Measurements from ENCODE around the gene BRCC3.

Gene BRCC3

DNA sequence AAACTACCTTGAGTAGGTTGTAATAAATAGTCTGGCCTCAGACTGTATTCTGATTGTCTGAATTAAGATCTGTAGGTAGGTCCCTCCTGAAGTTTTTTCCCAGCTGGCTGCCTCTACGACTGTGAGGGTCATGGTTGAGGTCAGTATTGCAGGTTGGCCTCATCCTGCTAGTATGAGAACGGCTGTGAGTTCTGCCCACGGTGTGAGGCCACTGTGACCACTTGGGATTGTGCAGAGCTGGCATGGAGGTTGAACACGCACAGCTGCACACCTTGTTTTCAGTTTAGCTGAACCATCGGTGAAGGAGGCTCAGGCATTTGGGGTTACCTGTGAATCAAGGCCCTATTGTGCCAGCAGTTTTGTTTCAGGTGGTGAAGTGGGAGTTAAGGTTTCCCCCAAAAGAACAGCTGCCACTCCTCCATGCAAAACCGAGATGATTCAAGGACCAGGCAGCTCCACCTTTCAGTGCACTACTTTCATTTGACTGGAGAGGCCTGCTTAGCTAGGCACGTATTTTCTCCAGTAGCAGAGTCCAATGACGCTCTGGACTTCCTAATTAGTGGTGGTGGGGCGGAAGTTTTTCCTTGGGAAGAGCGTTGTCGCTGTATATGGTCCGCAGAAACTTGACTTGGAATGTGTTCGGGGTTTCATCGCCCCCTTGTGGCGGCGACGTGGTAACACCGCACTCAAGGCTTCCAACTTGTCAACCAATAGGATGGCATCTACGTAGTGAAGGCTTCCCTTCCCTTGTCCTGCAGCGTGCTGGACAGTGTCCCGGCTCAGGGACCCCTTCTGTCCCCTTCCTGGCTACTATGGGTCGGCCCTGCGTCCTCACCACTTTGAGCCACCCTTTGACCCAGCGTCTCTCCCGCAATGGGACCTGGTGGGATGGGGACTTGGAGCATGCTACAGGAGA, 14.2 kb upstream of the BRCC3 start:
- peak; percentile 18 for DNase-seq (ENCODE audit: low read depth)

DNA sequence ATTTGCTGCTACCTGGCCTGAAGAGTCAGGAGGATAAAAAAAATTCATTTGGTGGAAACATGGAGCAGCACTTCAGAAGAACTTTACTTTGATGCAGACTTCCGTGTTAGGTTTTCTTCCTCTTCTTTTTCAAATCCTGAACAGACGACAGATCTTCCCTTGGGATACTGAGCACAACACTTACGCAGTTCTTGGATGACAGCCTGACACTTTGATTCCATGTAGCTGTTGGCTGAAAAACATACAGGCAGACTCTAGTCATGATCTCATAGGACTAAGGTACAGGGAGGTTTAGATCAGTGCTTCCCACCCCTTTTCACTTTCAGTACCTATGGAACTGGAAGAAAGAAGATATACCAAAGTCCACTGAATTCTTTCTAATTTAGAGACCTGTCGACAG, 9.5 kb upstream of the BRCC3 start:
- DNase-seq (ENCODE audit: low read depth) = no peak

DNA sequence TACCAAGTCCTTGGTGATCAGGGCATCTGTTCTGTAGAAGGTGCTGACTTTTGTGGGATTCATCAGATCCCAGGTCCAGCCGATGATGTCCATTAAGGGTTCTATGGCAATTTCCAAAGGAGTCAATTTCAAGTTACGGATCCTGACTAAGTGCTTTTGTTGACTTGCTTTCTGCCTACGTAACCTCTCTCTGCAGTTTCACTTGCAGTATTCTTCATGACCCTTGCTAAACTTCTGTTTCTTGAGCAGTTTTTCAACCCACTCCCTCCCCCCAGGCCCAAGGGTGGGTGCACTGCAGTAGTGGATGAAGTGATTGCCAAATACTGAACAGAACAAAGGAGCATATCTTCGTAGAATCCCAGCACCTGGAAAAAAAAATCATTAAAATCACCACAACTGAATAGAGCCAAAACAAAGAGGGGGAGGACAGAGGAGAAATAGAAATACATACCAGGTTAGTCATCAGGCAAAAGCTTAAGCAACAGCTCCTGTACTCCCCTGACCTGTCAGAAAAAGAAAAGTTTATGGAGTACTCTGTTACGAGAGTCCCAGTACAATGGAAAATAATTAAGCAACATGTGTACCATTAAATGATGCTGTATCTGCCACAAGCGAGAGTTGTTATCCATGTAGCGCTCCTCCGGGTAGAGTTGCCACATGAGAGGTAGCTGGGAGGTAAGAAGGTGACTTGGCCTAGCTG, 6.1 kb upstream of the BRCC3 start:
- DNase-seq (ENCODE audit: low read depth) = no peak

DNA sequence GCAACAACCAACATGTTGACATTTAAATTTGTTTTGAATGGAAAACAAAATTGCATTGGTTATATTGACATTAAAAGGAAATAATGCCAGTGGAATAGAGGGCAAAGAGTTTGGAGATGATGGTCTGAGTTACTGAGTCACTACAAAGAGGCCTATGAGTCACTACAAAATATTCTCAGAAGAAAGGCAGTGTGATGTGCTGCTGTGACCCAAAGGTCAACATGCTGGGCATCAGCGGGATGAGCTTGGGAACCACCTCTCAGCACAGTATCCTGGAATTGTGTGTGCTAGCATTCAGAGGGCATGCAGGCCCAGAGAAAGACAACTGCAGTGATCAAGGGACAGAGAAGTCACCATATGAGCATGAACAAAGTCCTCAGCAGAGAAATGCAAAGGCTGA, 3.1 kb upstream of the BRCC3 start:
- DNase-seq (ENCODE audit: low read depth) = no peak

DNA sequence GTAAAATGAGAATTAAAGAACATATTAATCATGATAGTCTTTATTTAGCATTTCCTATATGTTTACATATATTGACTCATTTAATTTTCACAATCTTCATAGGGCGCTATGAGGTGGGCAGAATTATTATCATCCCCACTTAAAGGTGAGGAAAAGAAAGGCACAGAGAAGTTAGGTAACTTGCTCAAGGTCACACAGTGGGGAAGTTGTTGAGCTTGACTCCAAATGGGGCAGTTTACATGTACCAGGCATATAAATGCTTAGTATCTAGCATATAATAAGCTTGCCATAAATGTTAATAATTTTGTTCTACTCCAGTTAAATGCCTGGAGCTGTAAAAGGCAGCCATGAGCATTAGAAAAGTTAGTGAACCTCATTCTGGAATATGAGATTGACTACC, 1.9 kb upstream of the BRCC3 start:
- DNase-seq (ENCODE audit: low read depth) = no peak

DNA sequence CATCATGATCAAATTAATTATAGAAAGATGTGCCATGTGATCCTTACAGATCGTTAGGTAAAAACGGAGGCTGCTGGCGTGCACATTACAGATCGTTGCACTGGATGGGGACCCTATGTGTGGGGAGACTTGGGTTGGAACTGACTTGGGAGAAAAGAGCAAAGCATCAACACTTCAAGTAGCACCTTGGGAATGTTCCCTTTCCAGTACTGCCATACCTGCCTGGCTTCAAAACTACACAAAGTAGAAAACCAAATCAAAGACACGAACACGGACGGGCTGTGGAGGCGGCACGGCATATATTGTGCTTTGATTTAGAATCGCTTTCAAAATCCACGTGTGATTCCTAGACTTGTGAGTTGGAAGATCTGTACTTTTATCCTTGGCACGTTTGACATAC, 1.3 kb upstream of the BRCC3 start:
- no peak for DNase-seq (ENCODE audit: low read depth)

DNA sequence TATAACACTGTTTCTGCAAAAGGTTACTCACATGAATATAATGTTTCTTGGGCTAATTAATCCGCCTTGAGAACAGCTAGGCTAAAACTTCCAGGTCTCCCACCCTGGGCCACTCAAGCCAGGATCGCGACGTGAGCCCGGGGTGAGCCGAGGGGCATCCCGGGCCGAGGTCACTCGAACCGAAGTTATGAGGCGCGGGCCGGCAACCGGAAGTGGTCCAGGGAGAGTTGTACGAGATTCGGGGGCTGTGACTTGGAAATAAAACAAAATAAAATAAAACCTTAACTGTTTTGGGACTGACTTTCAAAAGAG, 689 bp upstream of the BRCC3 start:
- DNase-seq (ENCODE audit: low read depth) = no peak

DNA sequence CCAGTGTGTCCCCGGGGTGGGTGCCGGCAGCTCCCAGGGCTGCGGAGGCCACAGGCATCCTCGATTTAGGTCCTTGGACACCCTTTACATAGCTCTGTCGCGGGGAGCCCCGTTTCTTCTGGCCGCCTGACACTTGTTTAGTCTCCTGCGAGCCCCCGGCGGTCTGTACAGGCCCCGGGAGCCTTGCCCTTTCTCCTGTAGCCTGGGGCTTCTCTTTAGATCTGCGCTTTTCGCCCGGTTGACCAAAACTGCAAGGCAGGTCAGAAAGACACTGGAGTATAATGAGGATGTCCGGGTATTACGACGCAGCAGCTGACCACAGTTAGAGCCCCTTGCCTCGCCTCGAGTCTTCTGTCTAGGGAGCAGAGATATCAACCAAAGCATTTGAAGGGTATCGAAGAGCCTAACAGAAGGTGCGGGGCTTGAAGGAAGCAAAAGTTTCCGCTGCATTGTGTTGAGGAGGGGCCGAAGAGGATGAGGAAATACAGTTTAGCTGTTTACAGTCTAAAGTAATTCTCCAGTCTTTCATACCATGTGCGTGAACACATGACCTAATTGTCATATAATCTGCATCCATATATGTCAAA, 479 bp downstream of the BRCC3 start:
- DNase-seq (ENCODE audit: low read depth) = no peak

DNA sequence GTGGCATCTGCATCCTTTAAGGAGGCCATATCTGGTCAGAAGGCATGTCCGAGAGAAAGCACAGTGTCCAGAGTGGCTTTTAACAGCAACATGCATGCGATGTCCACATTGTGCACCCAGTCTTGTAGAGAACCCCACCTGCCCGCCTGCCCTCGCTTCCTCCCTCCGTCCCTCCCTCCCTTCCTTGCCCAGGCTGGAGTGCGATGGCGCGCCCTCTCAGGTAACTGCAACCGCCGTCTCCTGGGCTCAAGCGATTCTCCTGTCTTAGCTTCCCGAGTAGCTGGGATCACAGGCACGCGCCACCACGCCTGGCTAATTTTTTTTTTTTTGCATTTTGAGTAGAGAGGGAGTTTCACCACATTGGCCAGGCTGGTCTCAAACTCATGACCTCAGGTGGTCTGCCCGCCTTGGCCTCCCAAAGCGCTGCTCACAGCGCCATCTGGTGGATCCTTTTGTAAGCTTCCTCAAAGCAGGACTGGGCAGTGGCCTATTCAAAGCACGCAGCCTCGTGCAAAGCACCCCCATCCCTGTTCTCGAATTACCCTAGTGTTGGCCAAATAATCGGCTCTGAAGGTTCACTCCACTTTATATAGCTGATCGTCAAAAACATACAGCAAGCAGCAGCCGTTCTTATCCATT, 15.0 kb downstream of the BRCC3 start:
- DNase-seq (ENCODE audit: low read depth) = no peak

DNA sequence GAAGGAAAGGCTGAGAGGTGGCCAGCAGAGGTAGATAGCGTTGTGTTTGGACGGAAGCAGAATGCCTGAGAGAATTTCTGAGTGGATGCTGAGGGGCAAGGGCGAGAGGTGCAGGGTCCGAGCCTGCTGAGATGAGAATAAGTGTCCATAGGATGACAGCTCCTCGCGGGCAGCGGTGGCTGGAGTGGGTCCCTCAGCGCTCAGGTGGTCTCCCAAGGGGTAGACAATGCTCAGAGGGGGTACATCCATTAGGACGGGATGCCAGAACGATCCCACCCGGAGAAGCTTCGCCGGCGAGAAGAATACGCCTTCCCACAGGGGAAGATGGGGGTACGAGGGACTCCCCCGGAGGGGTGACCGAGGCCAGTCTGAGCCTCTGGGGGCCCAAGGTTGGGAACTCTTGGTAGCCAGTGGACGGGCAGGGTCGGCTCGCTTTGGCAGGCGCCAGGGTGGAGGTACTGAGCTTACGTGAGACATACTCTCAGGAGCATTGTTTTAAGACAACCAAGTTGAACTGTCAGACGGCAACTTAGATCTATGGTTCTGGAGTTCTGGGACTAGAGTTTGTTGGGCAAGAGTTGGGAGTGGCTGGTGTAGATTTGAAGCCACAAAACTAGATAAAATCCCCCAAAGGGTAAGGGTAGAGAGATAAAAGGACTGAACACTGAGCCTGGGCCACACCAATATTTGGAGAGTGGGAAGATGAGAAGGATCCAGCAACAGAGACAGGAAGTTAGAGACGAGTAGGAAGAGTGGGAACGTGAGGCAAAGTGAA, 15.8 kb downstream of the BRCC3 start:
- DNase-seq (ENCODE audit: low read depth) = no peak

DNA sequence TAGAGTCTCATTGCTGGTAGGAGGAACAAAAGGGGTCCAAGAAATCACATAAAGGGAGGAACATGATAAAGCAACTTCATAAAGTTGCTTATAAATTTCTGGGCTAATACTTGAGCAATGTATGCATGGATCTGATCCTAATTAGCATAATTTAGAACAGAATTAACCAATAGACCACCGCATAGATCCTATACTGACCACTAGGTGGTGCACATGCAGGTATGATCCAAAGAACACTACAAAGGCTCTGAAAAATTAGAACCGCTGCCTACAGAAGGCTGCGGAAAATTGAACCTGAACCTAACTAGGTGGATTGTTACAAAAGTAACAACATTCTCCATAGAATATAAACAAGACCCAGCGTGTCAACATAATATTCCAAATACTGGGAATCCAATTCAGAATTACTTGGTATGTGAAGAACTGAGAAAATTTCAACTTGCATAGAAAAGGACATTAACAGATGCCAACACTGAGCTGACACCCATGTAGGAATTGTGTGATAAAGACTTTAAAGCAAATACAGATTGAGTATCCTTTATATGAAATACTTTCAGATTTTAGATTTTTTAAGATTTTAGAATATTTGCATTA, 23.3 kb downstream of the BRCC3 start:
- no peak for DNase-seq (ENCODE audit: low read depth)

DNA sequence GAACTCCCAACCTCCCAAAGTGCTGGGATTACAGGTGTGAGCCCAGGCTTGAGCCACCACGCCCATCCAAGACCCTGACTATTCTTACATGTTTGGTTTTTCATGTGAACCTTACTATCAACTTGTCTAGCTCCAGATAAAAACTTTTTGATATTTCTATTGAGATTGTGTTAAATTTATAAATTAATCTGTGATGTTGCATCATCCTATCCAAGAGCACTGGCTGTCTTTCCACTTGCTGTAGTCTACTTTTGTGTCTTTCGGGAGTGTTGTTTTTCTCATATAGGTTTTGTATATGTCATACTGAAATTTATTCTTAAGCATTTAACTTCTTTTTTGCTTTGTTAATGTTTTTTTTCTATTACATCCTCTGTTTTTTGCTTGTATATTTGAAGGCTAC, 34.6 kb downstream of the BRCC3 start:
- DNase-seq (ENCODE audit: low read depth) = no peak

DNA sequence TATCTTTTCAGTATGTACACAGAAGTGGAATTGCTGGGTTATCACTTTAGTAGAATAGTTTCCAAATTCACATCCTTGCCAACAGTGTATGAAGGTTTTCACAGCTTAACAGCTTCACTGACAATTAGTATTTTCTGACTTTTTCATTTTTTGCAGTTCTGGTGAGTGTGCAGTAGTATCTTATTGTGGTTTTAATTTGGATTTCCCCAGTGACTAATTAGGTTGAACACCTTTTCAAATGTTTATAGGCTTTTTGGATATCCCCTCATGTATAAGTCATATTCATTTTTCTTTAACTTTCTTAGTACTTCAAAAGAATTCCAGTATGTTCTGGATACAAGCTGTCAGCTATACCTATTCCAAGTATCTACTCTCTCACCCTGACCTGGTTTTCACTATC, 37.1 kb downstream of the BRCC3 start:
- no peak for DNase-seq (ENCODE audit: low read depth)

DNA sequence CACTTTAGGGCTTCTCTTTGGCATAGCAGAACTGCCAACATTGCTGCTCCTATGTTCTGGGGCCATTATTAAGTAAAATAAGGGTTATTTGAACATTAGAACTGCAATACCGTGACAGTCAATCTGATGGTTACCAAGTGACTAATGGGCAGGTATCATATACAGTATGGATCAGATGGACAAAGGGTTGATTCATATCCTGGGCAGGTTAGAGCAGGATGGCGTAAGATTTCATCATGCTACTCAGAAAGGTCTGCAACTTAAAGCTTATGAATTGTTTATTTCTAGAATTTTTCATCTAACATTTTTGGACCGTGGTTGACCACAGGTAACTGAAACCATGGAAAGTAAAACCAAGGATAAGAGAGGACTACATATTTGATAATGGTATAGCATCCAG, 40.9 kb downstream of the BRCC3 start:
- DNase-seq (ENCODE audit: low read depth) = no peak

DNA sequence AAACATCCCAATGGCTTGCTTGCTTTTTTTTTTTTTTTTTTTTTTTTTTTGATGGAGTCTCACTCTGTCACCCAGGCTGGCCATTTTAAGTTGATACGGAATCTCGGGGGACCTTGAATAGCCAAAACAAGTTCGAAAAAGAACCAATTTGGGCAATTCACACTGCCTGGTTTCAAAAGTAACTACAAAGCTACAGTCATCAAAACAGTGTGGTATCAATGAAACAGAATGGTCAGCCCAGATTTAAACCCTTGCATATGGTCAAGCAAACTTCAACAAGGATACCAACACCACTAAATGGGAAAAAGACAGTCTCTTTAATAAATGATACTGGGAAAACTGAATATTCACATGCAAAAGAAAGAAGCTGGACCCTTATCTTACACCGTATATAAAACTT, 41.8 kb downstream of the BRCC3 start:
- no peak for DNase-seq (ENCODE audit: low read depth)

DNA sequence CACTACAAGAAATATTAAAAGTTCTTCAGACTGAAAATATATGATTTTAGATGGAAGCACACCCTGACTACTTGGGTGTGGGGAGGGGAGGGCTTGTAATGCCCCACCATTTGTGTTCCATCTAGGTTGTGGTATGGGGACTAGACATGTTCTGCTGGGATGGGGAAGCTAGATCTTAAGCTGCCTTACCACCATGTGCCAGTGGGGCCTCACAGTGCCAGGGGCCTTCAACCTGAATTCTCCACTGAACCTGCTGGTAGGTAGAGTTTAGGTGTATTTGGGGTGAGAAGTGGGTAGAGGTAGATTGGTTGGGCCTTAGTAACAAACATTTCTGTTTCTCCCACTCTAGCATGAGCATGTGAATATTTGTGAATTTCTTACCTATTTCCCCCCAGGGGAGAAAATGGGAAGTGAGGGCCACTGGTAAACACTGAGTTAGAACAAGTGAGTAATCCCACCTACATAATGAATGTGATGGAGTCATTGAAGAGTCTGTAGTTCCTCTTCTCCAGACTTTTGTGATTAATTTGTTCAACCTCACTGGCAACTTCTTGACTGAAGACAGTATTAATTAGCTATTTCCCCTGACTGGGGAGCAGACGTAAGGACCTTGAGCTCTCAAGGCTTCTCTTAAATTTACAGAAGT, 44.0 kb downstream of the BRCC3 start:
- DNase-seq (ENCODE audit: low read depth) = no peak

DNA sequence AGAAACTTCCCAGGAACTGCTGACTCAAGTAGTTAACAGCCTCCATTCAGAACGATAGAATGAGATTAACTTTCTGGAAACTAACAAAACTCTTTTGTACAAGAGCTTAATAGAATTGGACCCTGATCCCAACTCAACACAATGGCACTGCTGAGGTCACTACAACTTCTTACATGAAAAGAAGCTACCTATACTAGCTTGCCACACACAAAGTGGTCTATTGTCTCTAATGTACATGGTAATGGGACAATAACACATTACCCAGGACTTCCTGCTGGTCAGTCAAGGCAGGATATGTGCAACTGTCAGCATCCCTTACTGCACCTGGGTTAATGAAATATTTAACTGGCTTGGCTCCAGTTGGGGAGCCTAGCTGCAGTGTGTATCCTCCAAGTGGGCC, 56.2 kb downstream of the BRCC3 start:
- DNase-seq (ENCODE audit: low read depth) = no peak

DNA sequence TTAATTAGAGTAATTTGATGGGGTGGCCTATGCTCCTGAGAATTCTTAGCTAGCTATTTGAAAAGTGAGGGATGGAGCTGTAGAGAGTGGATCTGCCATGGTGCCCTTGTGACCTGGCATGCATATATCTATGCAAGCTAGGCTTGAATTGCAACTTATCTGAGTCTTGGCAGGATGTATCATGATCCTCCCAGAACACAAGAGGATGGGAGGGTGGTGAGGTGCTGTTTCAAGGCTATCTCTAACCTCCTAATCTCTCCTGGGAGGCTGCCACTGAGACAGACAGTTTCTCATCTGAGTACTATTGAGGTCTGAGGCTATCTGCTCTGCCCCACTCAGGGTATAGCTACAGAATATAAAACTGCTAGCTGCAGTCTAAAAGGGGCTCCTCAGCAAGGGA, 56.6 kb downstream of the BRCC3 start:
- no peak for DNase-seq (ENCODE audit: low read depth)

DNA sequence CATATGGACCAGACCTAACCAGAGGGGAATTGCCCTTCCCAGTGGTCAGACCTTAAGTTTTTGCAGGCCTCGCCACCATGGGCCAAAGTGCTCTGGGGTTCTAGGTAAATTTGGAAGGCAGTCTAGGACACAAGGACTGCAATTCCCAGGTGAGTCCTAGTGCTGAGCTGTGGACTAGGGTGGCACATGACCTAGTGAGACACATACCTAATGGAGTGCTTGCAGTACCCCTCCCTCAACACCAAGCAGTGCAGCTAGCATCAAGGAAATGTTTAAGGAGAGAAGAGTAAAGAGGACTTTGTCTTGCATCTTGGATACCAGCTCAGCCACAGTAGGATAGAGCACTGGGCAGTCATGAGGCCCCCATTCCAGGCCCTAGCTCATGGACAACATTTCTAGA, 60.8 kb downstream of the BRCC3 start:
- DNase-seq (ENCODE audit: low read depth) = no peak

DNA sequence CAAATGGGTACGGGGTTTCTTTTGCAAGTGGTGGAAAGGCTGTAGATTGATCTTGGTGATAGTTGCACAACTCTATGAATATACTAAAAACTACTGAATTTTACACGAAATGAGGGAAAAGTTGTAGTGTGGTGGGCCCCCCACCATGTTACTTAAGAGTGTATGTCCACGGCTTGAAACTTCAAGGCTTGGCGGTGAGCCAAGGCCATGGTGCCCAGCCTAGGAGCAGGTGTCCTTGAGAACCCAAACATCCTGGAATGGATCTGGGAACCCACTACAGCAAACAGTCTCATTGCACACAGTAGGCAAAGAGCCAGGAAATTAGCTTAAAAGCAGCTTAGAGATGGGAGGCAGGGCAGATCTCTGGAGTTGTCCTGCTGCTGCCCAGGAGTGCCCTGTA, 62.9 kb downstream of the BRCC3 start:
- DNase-seq (ENCODE audit: low read depth) = no peak

DNA sequence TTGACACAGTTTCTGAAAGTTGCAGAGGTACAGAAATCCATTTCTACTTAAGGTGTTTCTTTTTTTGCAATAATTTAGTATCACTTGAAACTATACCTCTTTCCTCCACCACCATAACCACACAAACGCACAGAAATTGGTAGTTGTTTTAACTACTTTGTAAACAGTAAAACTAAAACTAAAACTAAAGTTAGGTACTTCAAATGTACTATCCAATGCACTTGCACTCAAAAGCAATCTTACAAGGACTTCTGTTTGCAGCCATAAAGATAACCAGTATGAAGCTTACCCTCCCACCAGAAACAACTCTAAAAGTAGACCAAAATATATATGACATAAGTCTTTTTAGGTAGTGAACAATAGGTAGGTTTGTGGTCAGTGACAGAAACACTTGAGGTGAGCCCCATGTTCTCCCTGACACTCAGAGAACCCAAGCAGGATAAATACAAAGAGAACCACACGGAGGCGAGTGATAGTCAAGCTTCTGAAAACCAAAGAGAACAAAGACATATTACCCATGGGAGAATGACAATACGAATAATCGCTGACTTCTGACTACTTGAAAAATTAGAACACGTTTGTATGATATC, 72.7 kb downstream of the BRCC3 start:
- no peak for DNase-seq (ENCODE audit: low read depth)
